Esophagus muscularis mucosa (tissue), 4 donors: Measurements from ENCODE around the gene ADGRA1. TPM values are rescaled to one million over a fixed set of nuclear protein-coding genes. Genes with fewer than 3 reads are reported as not detected.

Experiments used
- DNase-seq: peaks from one replicate; pipeline ENCODE4 v3.0.0-alpha.2; 2017; ENCODE audit errors: extremely low spot score
- H3K27ac ChIP-seq, 4 donors: fragments of 200-600 bp; sonication (generic); replicated peaks in 1 of 4; 1 replicate in 3 of 4; 2 replicates in 1 of 4; pipeline ENCODE4 v1.5.1; 2016 to 2019; ENCODE audit warnings: mild to moderate bottlenecking in 1 of 4
- H3K27me3 ChIP-seq, 4 donors: fragments of 200-600 bp; sonication (generic); one replicate each; pipeline versions ENCODE4 v1.5.1 to v1.6.0; 2016 to 2019
- H3K36me3 ChIP-seq, 4 donors: fragments of 200-600 bp; sonication (generic); one replicate each; pipeline ENCODE4 v1.5.1; 2016 to 2019
- H3K4me1 ChIP-seq, 4 donors: fragments of 200-600 bp; sonication (generic); one replicate each; pipeline ENCODE4 v1.5.1; 2016 to 2019
- H3K4me3 ChIP-seq, 4 donors: fragments of 200-600 bp; sonication (generic); 1 replicate in 2 of 4; 2 replicates in 2 of 4; pipeline ENCODE4 v1.5.1; 2016 to 2019; ENCODE audit warnings: mild to moderate bottlenecking in 4 of 4, moderate library complexity in 1 of 4
- H3K9me3 ChIP-seq, 4 donors: fragments of 200-600 bp; sonication (generic); 1 replicate in 3 of 4; 2 replicates in 1 of 4; pipeline ENCODE4 v1.5.1; 2016 to 2019
- CTCF ChIP-seq, 3 experiments: fragments of 200-600 bp in 2 of 3; fragments of 450-650 bp in 1 of 3; sonication (generic) in 2 of 3; IDR thresholded peaks; one replicate each; pipeline ENCODE4 v1.5.1; 2017 to 2019; ENCODE audit warnings: antibody characterized with exemption in 3 of 3, mild to moderate bottlenecking in 2 of 3, moderate library complexity in 1 of 3
- EP300 ChIP-seq: sonication (generic); formaldehyde crosslinking; IDR thresholded peaks from one replicate; pipeline ENCODE4 v1.6.1; 2017; ENCODE audit warnings: antibody characterized with exemption
- POLR2A ChIP-seq: fragments of 450-650 bp; IDR thresholded peaks from one replicate; pipeline ENCODE4 v1.6.1; 2017; ENCODE audit warnings: antibody characterized with exemption, moderate library complexity, mild to moderate bottlenecking, low read depth
- POLR2AphosphoS5 ChIP-seq, 2 donors: sonication (generic); formaldehyde crosslinking; IDR thresholded peaks; one replicate each; pipeline ENCODE4 v1.6.1; 2017; ENCODE audit warnings: antibody characterized with exemption in 2 of 2
- WGBS: methylation state at CpG from one replicate; pipeline ENCODE4 v1.1.5; 2018; 5-methylcytosine and 5-hydroxymethylcytosine counted together
- intact Hi-C: fragments of 100-400 bp; cut with DNase I; formaldehyde crosslinking; loops from one replicate; pipeline ENCODE4 v1.15.1; 2023
- total RNA-seq, 4 donors: library from RNA; depleted of rRNA; stranded (reverse); fragments of >200 nt; gene quantifications; one replicate each; pipeline versions ENCODE4 v1.1.0 to v1.2.1, GENCODE V29; 2016

Gene ADGRA1
- total RNA-seq, 4 donors from 2014 or later, result under 0.01 to 0.06 TPM; not detected in 2

DNA sequence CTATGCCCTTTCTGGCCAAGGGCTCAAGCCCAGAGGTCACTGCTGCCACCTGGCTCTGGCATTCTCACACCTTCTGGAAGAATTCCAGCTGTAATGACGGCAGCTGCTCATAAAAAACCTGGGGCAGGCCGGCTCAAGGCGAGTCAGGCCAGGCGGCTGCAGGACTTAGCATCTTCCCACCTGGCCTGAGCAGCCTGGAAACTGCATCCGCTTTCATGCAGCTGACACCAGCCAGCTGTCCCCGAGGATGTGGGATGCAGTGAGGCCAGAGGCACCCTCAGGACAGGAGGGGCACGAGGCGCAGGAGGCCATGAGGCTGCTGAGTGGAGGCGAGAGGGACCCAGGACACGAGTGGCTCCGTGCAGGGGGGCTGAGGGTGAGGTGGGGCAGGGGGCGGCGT, 47.5 kb upstream of the ADGRA1 start:
- H3K27me3 ChIP-seq, result peaks cover 0 to 78% (median 4%) of the 10 kb centered on the region in 4 donors
- H3K27ac ChIP-seq, result no peak overlapping the region
- H3K9me3 ChIP-seq, result no peaks in the 10 kb centered on the region
- 89% methylated on average over 7 of the region's 13 CpGs for WGBS
- no peak for TF ChIP-seq POLR2AphosphoS5 (IDR thresholded peaks at IDR 0.05)
- no peak for DNase-seq
- H3K4me3 ChIP-seq, result no peak overlapping the region
- H3K36me3 ChIP-seq, result no peaks in the 10 kb centered on the region
- intact Hi-C loops, result no loop called here
- H3K4me1 ChIP-seq, result no peaks in the 10 kb centered on the region

DNA sequence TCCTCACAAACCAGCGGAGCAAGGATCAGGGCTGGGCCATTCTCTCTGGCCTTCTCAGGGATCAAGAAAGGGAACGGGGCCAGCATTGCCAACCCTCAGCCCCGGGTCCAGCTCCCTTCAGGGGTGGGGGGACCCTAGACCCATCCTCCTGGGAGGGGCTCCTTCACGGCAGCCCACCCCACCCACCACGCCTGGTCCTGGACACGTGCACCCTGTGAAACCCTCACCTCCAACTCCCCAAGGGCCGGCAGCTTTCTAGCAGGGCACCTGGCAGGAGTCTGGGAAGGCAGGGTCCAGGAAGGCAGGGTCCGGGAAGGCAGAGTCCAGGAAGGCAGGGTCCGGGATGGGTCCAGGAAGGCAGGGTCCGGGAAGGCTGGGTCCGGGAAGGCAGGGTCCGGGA, 46.6 kb upstream of the ADGRA1 start:
- H3K9me3 ChIP-seq, result no peaks in the 10 kb centered on the region
- no peak overlapping the region for H3K27ac ChIP-seq
- H3K36me3 ChIP-seq, result no peaks in the 10 kb centered on the region
- no peaks in the 10 kb centered on the region for H3K4me1 ChIP-seq
- no peak for DNase-seq
- H3K4me3 ChIP-seq, result no peak overlapping the region
- intact Hi-C loops, result no loop called here
- 78% methylated on average over 9 of the region's 12 CpGs for WGBS
- TF ChIP-seq EP300, result no peak
- no peak for TF ChIP-seq POLR2A
- no peak for TF ChIP-seq POLR2AphosphoS5 (IDR thresholded peaks at IDR 0.05)
- TF ChIP-seq CTCF (IDR thresholded peaks at IDR 0.05), result no peak
- H3K27me3 ChIP-seq, result peaks cover 0 to 86% (median 4%) of the 10 kb centered on the region in 4 donors

DNA sequence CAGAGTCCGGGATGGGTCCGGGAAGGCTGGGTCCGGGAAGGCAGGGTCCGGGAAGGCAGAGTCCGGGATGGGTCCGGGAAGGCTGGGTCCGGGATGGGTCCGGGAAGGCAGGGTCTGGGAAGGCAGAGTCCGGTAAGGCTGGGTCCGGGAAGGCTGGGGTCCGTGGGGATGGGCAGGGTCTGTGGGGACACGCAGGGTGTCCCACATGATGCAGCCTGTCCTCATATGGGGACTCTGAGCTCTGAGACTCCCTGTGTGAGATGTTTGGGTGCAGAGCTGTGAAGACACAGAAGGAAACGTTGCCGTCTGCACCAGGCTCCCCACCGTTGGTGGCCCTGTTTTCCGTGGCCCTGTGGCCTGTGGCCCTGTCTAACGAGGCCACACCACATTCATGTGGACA, 45.7 kb upstream of the ADGRA1 start:
- WGBS, result 89% methylated on average over 17 of the region's 17 CpGs
- H3K36me3 ChIP-seq, result no peaks in the 10 kb centered on the region
- H3K27ac ChIP-seq, result no peak overlapping the region
- H3K9me3 ChIP-seq, result no peaks in the 10 kb centered on the region
- intact Hi-C loops, result no loop called here
- no peaks in the 10 kb centered on the region for H3K4me1 ChIP-seq
- H3K27me3 ChIP-seq, result peaks cover 0 to 91% (median 4%) of the 10 kb centered on the region in 4 donors
- H3K4me3 ChIP-seq, result no peak overlapping the region
- DNase-seq, result no peak
- TF ChIP-seq CTCF (IDR thresholded peaks at IDR 0.05) (no peak), POLR2A (no peak), POLR2AphosphoS5 (IDR thresholded peaks at IDR 0.05) (no peak), EP300 (no peak)

DNA sequence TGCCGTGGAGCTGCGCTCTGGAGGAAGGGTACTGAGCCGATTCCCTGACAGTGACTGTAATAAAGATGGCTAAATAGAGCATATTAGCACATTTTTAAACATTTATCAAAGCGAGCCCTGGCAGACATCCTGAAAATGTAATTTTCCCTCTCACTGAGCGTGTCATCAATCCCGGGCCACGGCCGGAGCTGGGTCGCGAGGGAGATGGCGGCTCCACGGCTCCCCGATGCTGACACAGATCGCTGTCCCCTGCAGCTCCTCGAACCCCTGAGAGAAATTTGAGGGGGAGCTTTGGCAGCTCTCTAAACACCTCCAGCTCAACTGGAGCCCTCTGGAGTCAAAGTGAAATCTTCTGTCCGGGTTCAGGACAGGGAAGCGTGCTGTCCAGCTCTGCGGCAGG, 44.9 kb upstream of the ADGRA1 start:
- Histone ChIP-seq H3K9me3 (no peaks in the 10 kb centered on the region), H3K27me3 (peaks cover 0 to 94% (median 4%) of the 10 kb centered on the region in 4 donors), H3K4me3 (no peak overlapping the region), H3K27ac (no peak overlapping the region), H3K36me3 (no peaks in the 10 kb centered on the region), H3K4me1 (no peaks in the 10 kb centered on the region)
- WGBS, result 56% methylated on average over 16 of the region's 18 CpGs
- no peak for TF ChIP-seq EP300
- TF ChIP-seq POLR2A, result no peak
- TF ChIP-seq POLR2AphosphoS5 (IDR thresholded peaks at IDR 0.05), result no peak
- TF ChIP-seq CTCF (IDR thresholded peaks at IDR 0.05), result no peak
- intact Hi-C loops, result no loop called here
- DNase-seq, result no peak

DNA sequence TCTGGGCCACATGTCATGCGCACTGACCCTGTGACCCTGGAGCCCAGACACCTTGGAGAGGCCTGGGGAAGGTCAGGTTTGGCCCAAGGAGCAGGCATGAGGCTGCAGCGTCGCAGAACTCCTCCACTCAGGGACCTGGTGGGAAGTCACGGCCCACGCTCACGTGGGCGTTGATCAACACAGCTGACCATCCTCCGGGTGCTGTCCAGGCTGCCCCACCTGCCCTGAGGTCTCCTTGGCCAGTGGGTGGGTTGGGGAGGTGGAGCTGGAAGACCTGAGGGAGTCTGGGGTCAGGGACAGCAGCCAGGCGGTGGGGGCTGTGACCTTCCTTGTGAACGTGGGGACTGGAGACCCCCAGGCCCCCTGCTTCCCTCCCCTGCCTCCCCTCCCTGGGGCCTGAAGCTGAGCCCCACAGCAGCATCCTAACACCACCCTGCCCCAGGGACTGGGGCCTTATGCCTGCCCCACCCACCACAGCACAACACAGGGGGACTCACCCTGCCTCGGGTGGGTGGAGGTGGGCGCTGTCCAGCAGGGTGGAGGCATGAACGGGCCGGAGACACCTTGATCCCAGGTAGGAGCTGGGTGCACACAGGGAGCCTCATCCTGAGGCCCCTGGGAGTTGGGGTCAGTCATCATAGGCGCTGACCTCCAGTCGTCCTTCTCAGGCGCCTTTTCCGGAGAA, 44.0 kb upstream of the ADGRA1 start:
- WGBS, result 80% methylated on average over 11 of the region's 18 CpGs
- no peaks in the 10 kb centered on the region for H3K36me3 ChIP-seq
- no peak for TF ChIP-seq POLR2AphosphoS5 (IDR thresholded peaks at IDR 0.05)
- no peak for TF ChIP-seq EP300
- TF ChIP-seq CTCF (IDR thresholded peaks at IDR 0.05), result no peak
- no peak overlapping the region for H3K4me3 ChIP-seq
- no peaks in the 10 kb centered on the region for H3K4me1 ChIP-seq
- no peak overlapping the region for H3K27ac ChIP-seq
- no peaks in the 10 kb centered on the region for H3K9me3 ChIP-seq
- H3K27me3 ChIP-seq, result peaks cover 0 to 94% (median 4%) of the 10 kb centered on the region in 4 donors
- intact Hi-C loops, result no loop called here
- DNase-seq, result no peak
